Right atrium auricular region (tissue), 2 donors: ENCODE data around the gene BHMT. TPM values are rescaled to one million over a fixed set of nuclear protein-coding genes. Genes with fewer than 3 reads are reported as not detected.

Experiments
- DNase-seq: peaks from one replicate; pipeline ENCODE4 v3.0.0-alpha.2; 2019; ENCODE audit warnings: low spot score
- H3K27ac ChIP-seq, 2 donors: fragments of 200-600 bp; sonication (generic); 1 replicate in 1 of 2; 2 replicates in 1 of 2; pipeline ENCODE4 v1.5.1; 2016 to 2019
- H3K27me3 ChIP-seq, 2 donors: fragments of 200-600 bp; sonication (generic); one replicate each; pipeline versions ENCODE4 v1.5.1 to v1.6.0; 2017 to 2019
- H3K36me3 ChIP-seq: fragments of 200-600 bp; sonication (generic); one replicate; pipeline ENCODE4 v1.5.1; 2016
- H3K4me1 ChIP-seq, 2 donors: fragments of 200-600 bp; sonication (generic); one replicate each; pipeline versions ENCODE4 v1.5.1 to v1.6.0; 2017 to 2019
- H3K4me3 ChIP-seq, 2 donors: fragments of 200-600 bp; sonication (generic); 1 replicate in 1 of 2; 2 replicates in 1 of 2; pipeline ENCODE4 v1.5.1; 2017 to 2019; ENCODE audit warnings: mild to moderate bottlenecking in 1 of 2, moderate library complexity in 1 of 2
- H3K9me3 ChIP-seq, 2 donors: fragments of 200-600 bp; sonication (generic); one replicate each; pipeline ENCODE4 v1.5.1; 2019
- CTCF ChIP-seq, 2 donors: fragments of 200-600 bp; sonication (generic); IDR thresholded peaks; one replicate each; pipeline ENCODE4 v1.5.1; 2019; ENCODE audit warnings: antibody characterized with exemption in 2 of 2
- total RNA-seq, 2 donors: library from RNA; depleted of rRNA; stranded (reverse); fragments of >200 nt; gene quantifications; one replicate each; pipeline ENCODE4 v1.1.0, GENCODE V29; 2016

BHMT gene
- total RNA-seq, 2 donors from 2014 or later = not detected

- Histone ChIP-seq H3K4me3 (no peak overlapping the region), H3K4me1 (no peaks in the 10 kb centered on the region), H3K27ac (no peak overlapping the region), H3K9me3 (no peaks in the 10 kb centered on the region), H3K27me3 (no peaks in the 10 kb centered on the region), H3K36me3 (no peaks in the 10 kb centered on the region)
- DNase-seq = no peak
- no peak for TF ChIP-seq CTCF (IDR thresholded peaks at IDR 0.05)
These were observed 7.9 kb downstream of the BHMT start for GRCh38 chr5:79119486-79119885.

- Histone ChIP-seq H3K27ac (no peak overlapping the region), H3K36me3 (no peaks in the 10 kb centered on the region), H3K27me3 (no peaks in the 10 kb centered on the region), H3K9me3 (no peaks in the 10 kb centered on the region), H3K4me3 (no peak overlapping the region), H3K4me1 (no peaks in the 10 kb centered on the region)
- TF ChIP-seq CTCF (IDR thresholded peaks at IDR 0.05) = no peak
- no peak for DNase-seq
These were observed 8.6 kb downstream of the BHMT start for GRCh38 chr5:79120221-79120620.

GRCh38 chr5:79122973-79123372, 11.4 kb downstream of the BHMT start:
- no peak overlapping the region for H3K4me3 ChIP-seq
- no peaks in the 10 kb centered on the region for H3K4me1 ChIP-seq
- H3K36me3 ChIP-seq = no peaks in the 10 kb centered on the region
- H3K9me3 ChIP-seq = no peaks in the 10 kb centered on the region
- H3K27ac ChIP-seq = no peak overlapping the region
- H3K27me3 ChIP-seq = no peaks in the 10 kb centered on the region
- DNase-seq = no peak
- no peak for TF ChIP-seq CTCF (IDR thresholded peaks at IDR 0.05)

- no peak for TF ChIP-seq CTCF (IDR thresholded peaks at IDR 0.05)
- H3K27ac ChIP-seq = no peak overlapping the region
These were observed 13.0 kb downstream of the BHMT start for GRCh38 chr5:79124607-79125006.

GRCh38 chr5:79130781-79131180, 19.2 kb downstream of the BHMT start:
- Histone ChIP-seq H3K36me3 (no peaks in the 10 kb centered on the region), H3K27ac (no peak overlapping the region), H3K9me3 (no peaks in the 10 kb centered on the region), H3K27me3 (no peaks in the 10 kb centered on the region), H3K4me1 (peaks cover 0 to 12% of the 10 kb centered on the region in 2 donors), H3K4me3 (no peak overlapping the region)
- no peak for TF ChIP-seq CTCF (IDR thresholded peaks at IDR 0.05)
- no peak for DNase-seq

More at GRCh38 chr5:79124607-79125006, 13.0 kb downstream of the BHMT start:
- Histone ChIP-seq H3K27me3 (no peaks in the 10 kb centered on the region), H3K9me3 (no peaks in the 10 kb centered on the region), H3K4me3 (no peak overlapping the region), H3K36me3 (no peaks in the 10 kb centered on the region), H3K4me1 (no peaks in the 10 kb centered on the region)
- DNase-seq = no peak

GRCh38 chr5:79133121-79133656, 21.6 kb downstream of the BHMT start:
- H3K36me3 ChIP-seq = no peaks in the 10 kb centered on the region
- no peak for DNase-seq
- H3K4me1 ChIP-seq = peaks cover 0 to 12% of the 10 kb centered on the region in 2 donors
- no peaks in the 10 kb centered on the region for H3K27me3 ChIP-seq
- peak overlapping the region in 1 of 2 donors; percentile 32 for H3K4me3 ChIP-seq
- peak overlapping the region; percentile 53 to 55 for H3K27ac ChIP-seq
- H3K9me3 ChIP-seq = no peaks in the 10 kb centered on the region
- peak; percentile 32 to 54 for TF ChIP-seq CTCF (IDR thresholded peaks at IDR 0.05)
